Ammon's horn (tissue), 1 donor: ENCODE measurements around the gene PIK3CB.
A peak's percentile ranks its signal among the peaks of the same experiment; 100 is the strongest.
"Not testable (repeated sequence)": the region's sequence is repeated elsewhere in the genome, so short reads cannot be mapped to it uniquely, and the experiment has no call there.

ENCODE experiments used
- DNase-seq: peaks from one replicate; pipeline ENCODE4 v3.0.0-alpha.2; 2016; ENCODE audit warnings: low spot score

PIK3CB gene

GRCh38 chr3:138846824-138847223 is 12.1 kb upstream of the PIK3CB start:
- DNase-seq = not testable (repeated sequence)

GRCh38 chr3:138846262-138846791 is 11.6 kb upstream of the PIK3CB start:
- DNase-seq = no peak

- no peak for DNase-seq
Observed at GRCh38 chr3:138845771-138846173, 11.0 kb upstream of the PIK3CB start.

GRCh38 chr3:138845181-138845601 is 10.5 kb upstream of the PIK3CB start:
- no peak for DNase-seq

GRCh38 chr3:138842483-138843188 is 7.9 kb upstream of the PIK3CB start:
- peak; percentile 59 for DNase-seq

GRCh38 chr3:138838385-138838784 is 3.7 kb upstream of the PIK3CB start:
- not testable (repeated sequence) for DNase-seq

GRCh38 chr3:138835846-138836245 is 1.1 kb upstream of the PIK3CB start:
- DNase-seq = not testable (repeated sequence)

GRCh38 chr3:138835397-138835757 is 649 bp upstream of the PIK3CB start:
- DNase-seq = no peak

GRCh38 chr3:138833899-138834595 is 681 bp downstream of the PIK3CB start:
- DNase-seq = peak; percentile 34

- DNase-seq = not testable (repeated sequence)
Observed at GRCh38 chr3:138832473-138833057, 2.2 kb downstream of the PIK3CB start.

GRCh38 chr3:138829886-138830510 is 4.7 kb downstream of the PIK3CB start:
- no peak for DNase-seq

GRCh38 chr3:138829097-138829496 is 5.6 kb downstream of the PIK3CB start:
- no peak for DNase-seq

GRCh38 chr3:138827222-138827621 is 7.5 kb downstream of the PIK3CB start:
- no peak for DNase-seq

- DNase-seq = no peak
Observed at GRCh38 chr3:138825336-138825735, 9.4 kb downstream of the PIK3CB start.

- no peak for DNase-seq
Observed at GRCh38 chr3:138824114-138824506, 10.6 kb downstream of the PIK3CB start.

- not testable (repeated sequence) for DNase-seq
Observed at GRCh38 chr3:138820379-138820778, 14.3 kb downstream of the PIK3CB start.

- no peak for DNase-seq
Observed at GRCh38 chr3:138818185-138818860, 16.4 kb downstream of the PIK3CB start.

GRCh38 chr3:138817695-138818094 is 17.0 kb downstream of the PIK3CB start:
- DNase-seq = no peak

GRCh38 chr3:138812806-138813205 is 21.9 kb downstream of the PIK3CB start:
- DNase-seq = no peak

GRCh38 chr3:138809500-138810256 is 25.1 kb downstream of the PIK3CB start:
- no peak for DNase-seq
